GM12801 (cell line): ENCODE results near the gene OR8B4.

Experiments used
- TF ChIP-seq, protein P1 (sequence below): IDR thresholded peaks from one replicate; pipeline ENCODE4 v1.5.1; 2011; ENCODE audit warnings: control low read depth; ENCODE audit not compliant: insufficient read length; ENCODE audit errors: extremely low read depth

OR8B4 gene

GRCh38 chr11:124463324-124463723 lies 38.7 kb upstream of the OR8B4 start:
- TF ChIP-seq, protein P1, sequence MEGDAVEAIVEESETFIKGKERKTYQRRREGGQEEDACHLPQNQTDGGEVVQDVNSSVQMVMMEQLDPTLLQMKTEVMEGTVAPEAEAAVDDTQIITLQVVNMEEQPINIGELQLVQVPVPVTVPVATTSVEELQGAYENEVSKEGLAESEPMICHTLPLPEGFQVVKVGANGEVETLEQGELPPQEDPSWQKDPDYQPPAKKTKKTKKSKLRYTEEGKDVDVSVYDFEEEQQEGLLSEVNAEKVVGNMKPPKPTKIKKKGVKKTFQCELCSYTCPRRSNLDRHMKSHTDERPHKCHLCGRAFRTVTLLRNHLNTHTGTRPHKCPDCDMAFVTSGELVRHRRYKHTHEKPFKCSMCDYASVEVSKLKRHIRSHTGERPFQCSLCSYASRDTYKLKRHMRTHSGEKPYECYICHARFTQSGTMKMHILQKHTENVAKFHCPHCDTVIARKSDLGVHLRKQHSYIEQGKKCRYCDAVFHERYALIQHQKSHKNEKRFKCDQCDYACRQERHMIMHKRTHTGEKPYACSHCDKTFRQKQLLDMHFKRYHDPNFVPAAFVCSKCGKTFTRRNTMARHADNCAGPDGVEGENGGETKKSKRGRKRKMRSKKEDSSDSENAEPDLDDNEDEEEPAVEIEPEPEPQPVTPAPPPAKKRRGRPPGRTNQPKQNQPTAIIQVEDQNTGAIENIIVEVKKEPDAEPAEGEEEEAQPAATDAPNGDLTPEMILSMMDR = no peak

DNA sequence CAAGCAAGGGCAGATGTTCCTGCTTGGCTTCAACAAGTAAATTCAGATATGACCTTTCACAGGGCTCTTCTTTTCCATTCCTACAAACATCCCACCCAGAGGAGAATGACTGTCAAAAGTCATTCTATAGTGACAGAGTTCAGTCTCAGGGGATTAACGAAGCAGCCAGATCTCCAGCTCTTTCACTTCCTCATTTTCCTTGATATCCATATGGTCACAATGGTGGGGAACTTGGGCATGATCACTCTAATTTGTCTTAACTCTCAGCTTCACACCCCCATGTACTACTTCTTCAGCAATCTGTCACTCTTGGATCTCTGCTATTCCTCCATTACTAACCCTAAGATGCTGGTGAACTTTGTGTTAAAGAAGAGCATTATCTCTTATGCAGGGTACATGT lies 35.8 kb upstream of the OR8B4 start:
- TF ChIP-seq, protein P1 = no peak

DNA sequence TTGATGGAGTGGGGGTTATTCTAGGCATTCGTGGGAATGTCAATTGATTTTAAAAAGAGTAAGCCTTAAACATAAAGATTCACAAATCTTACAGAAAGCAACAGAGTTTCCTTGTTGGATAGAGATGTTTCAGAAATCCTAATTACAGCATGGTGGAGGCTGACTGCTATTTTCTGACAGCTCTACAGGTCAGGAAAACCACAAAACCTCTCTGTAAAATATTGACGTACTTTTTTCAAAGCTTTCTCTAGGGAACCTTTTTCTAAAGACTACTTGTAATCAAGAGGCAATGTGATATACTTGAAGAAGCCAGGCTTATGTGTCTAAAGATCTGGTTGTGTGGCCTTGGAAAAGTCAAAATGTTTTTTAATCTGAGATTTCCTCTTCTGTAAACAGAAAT lies 29.9 kb upstream of the OR8B4 start:
- TF ChIP-seq, protein P1 = no peak

DNA sequence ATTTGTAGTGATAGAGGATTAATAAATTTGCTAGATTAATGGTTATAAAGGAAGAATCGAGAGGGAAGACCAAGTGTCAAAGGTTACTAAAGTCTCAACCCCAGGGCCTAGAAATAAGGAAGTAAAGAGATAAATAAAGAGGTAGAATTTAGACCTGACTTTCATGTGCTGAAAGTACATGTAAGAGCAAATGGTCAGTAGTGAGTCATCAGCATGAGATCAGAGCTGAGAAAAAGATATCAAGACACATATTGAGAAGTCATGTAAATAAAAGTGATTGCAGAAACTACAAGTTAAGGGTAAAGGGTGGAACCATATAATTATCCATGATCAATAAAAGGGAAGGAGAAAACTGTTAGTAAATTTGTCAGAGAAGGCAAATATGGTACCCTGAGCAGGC lies 22.2 kb upstream of the OR8B4 start:
- TF ChIP-seq, protein P1 = no peak

GRCh38 chr11:124445646-124446150 lies 21.0 kb upstream of the OR8B4 start, which contains the start of gene OR8B8:
OR8B8 (minus strand) TSS chr11:124445696; CDS start chr11:124441085, 4,611 bp downstream.
- TF ChIP-seq, protein P1 = no peak

DNA sequence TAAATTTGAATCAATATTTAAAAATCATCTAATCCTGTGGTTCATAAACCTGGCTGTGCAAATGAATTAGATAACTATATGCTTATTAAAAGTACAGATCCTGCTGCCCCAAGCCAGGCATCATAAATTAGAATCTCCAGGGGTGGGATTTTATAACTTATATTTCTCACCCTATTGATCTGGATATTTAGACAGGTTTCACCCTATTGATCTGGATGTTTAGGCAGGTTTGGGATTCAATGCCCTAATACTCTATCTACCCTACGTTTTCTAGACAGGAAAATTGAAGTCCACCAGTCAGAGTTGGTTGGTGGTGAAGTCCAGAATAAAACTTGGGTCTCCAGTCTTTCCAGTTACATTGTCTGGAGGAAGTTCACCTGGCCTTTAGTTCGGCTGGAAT lies 18.2 kb upstream of the OR8B4 start:
- TF ChIP-seq, protein P1 = no peak

DNA sequence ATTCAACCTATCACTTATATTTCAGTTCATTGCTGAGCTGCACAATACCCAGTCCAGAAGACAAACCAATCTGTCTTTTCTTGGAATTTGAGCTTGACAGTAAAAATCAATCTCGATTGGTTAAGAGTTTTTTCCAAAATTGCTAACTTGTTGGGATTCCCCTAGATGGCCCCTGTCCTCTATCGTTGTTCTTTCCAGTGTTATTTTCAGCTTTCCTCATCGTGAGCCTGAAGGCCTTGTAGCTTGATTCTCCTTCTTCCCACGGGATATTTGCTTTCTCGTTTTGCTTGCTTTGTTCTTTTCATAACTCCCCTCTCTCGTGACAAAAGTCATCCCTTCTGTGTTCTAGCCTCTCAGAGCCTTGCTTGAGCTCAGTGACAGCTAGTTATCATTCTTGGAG lies 17.8 kb upstream of the OR8B4 start:
- TF ChIP-seq, protein P1 = no peak

DNA sequence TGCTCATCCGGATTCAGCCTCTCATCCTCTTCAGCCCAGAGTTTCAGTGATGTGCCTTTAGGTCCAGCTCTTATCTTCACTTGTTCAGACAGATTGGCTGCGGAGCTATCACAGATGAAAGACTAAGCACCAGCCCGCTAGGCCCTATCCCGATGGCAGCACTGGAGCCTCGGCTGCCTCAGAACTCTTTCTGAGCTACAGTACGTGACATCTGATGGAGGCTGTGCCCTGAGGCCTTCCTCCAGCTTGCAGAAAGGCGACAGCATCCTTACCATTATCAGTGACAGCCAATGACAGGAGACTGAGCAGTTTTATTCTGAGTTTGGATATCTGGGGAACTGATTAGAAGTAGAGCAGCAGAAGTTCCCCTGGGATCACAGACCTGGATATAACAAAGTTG lies 16.8 kb upstream of the OR8B4 start:
- TF ChIP-seq, protein P1 = no peak
